Sigmoid colon (tissue), 7 donors: Measurements from ENCODE around the gene AIG1. TPM values are rescaled to one million over a fixed set of nuclear protein-coding genes. Genes with fewer than 3 reads are reported as not detected.

Experiments
- DNase-seq: peaks from one replicate; pipeline ENCODE4 v3.0.0-alpha.2; 2019
- H3K27ac ChIP-seq, 4 donors: fragments of 200-600 bp; sonication (generic); one replicate each; pipeline ENCODE4 v1.5.1; 2016 to 2019; ENCODE audit warnings: mild to moderate bottlenecking in 1 of 4
- H3K27me3 ChIP-seq, 3 donors: fragments of 200-600 bp; sonication (generic); one replicate each; pipeline ENCODE4 v1.5.1; 2019; ENCODE audit warnings: mild to moderate bottlenecking in 1 of 3
- H3K36me3 ChIP-seq, 4 donors: fragments of 200-600 bp; sonication (generic); one replicate each; pipeline ENCODE4 v1.5.1; 2016 to 2019
- H3K4me1 ChIP-seq, 4 donors: fragments of 200-600 bp; sonication (generic); one replicate each; pipeline ENCODE4 v1.5.1; 2017 to 2019
- H3K4me3 ChIP-seq, 4 donors: fragments of 200-600 bp; sonication (generic); one replicate each; pipeline ENCODE4 v1.5.1; 2017 to 2019; ENCODE audit warnings: mild to moderate bottlenecking in 2 of 4, moderate library complexity in 1 of 4
- H3K9me3 ChIP-seq, 4 donors: fragments of 200-600 bp in 3 of 4; sonication (generic) in 3 of 4; one replicate each; pipeline versions ENCODE4 v1.5.1 to v1.6.1; 2013 to 2019
- CTCF ChIP-seq, 4 experiments: fragments of 450-650 bp in 3 of 4; fragments of 200-600 bp in 1 of 4; IDR thresholded peaks; one replicate each; pipeline ENCODE4 v1.5.1; 2016 to 2019; ENCODE audit warnings: antibody characterized with exemption in 4 of 4, mild to moderate bottlenecking in 3 of 4, moderate library complexity in 2 of 4
- EP300 ChIP-seq, 4 donors: sonication (generic); formaldehyde crosslinking; IDR thresholded peaks; one replicate each; pipeline ENCODE4 v1.6.1; 2017; ENCODE audit warnings: antibody characterized with exemption in 4 of 4
- POLR2A ChIP-seq, 2 donors: fragments of 450-650 bp; IDR thresholded peaks; one replicate each; pipeline ENCODE4 v1.6.1; 2016; ENCODE audit warnings: antibody characterized with exemption in 2 of 2, mild to moderate bottlenecking in 2 of 2, moderate library complexity in 2 of 2
- POLR2AphosphoS5 ChIP-seq, 4 donors: sonication (generic); formaldehyde crosslinking; IDR thresholded peaks; one replicate each; pipeline ENCODE4 v1.6.1; 2017; ENCODE audit warnings: antibody characterized with exemption in 4 of 4
- WGBS, 2 donors: extraction: QIAGEN DNeasy Blood & Tissue Kit; methylation state at CpG; one replicate each; pipeline ENCODE4 v1.1.7; 2013; 5-methylcytosine and 5-hydroxymethylcytosine counted together
- intact Hi-C: fragments of 100-400 bp; cut with DNase I; formaldehyde crosslinking; loops from one replicate; pipeline ENCODE4 v1.15.1; 2023
- polyA plus RNA-seq, 3 donors: library from polyadenylated mRNA; stranded (reverse); fragments of 200-250 nt; gene quantifications; one replicate each; pipeline ENCODE4 v1.2.3, GENCODE V29; 2013
- total RNA-seq, 4 donors: library from RNA; depleted of rRNA; stranded (reverse); fragments of >200 nt; gene quantifications; one replicate each; pipeline ENCODE4 v1.1.0, GENCODE V29; 2016
- donor health status: healthy with polysubstance abuse.
- donor health status: Bipolar disorder and iron deficiency.
- donor health status: healthy.

Gene AIG1
- total and polyA plus RNA-seq, 7 donors, result 10.9 to 30.7 (median 20.6) TPM

GRCh38 chr6:143222310-143222709, 161.6 kb downstream of the AIG1 start:
- H3K9me3 ChIP-seq, result no peaks in the 10 kb centered on the region
- no peaks in the 10 kb centered on the region for H3K27me3 ChIP-seq
- no peaks in the 10 kb centered on the region for H3K36me3 ChIP-seq
- H3K4me1 ChIP-seq, result peaks cover 0 to 32% (median 19%) of the 10 kb centered on the region in 4 donors
- no peak for TF ChIP-seq POLR2AphosphoS5 (IDR thresholded peaks at IDR 0.05)
- TF ChIP-seq POLR2A (IDR thresholded peaks at IDR 0.05), result no peak
- H3K4me3 ChIP-seq, result no peak overlapping the region
- WGBS, 2 donors, result 88 to 90% methylated on average over 5 of the region's 5 CpGs
- no peak for DNase-seq
- peak overlapping the region; percentile 2 to 58 (median 46) for H3K27ac ChIP-seq
- intact Hi-C loops, result no loop called here

DNA sequence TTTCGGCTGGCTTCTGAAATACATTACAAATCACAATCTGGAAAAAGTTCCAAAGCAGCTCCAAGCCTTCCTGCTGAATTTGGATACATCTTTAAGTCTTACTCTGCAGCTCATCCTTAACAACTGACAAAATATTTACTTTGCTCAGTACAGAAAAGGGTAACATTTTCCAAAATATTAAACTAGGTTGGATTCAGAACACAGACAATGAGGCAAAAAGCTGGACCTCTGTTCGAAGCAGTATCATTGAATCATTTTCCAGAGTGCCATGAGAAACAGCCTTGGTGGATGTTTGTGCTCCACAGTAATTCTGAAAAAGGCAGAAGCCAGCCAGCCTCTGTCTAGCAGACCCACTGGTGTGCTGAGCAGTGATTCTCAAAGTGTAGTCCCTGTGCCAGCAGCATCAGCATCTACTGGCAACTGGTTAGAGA, 162.1 kb downstream of the AIG1 start:
- Histone ChIP-seq H3K9me3 (no peaks in the 10 kb centered on the region), H3K27me3 (no peaks in the 10 kb centered on the region), H3K36me3 (no peaks in the 10 kb centered on the region), H3K27ac (peak overlapping the region; percentile 2 to 58 (median 46)), H3K4me3 (no peak overlapping the region), H3K4me1 (peaks cover 0 to 32% (median 19%) of the 10 kb centered on the region in 4 donors)
- intact Hi-C loops, result no loop called here
- 75 to 83% methylated on average over 2 of the region's 2 CpGs for WGBS, 2 donors
- DNase-seq, result no peak
- TF ChIP-seq POLR2A (IDR thresholded peaks at IDR 0.05) (no peak), CTCF (IDR thresholded peaks at IDR 0.05) (no peak), POLR2AphosphoS5 (IDR thresholded peaks at IDR 0.05) (no peak), EP300 (IDR thresholded peaks at IDR 0.05) (no peak)

DNA sequence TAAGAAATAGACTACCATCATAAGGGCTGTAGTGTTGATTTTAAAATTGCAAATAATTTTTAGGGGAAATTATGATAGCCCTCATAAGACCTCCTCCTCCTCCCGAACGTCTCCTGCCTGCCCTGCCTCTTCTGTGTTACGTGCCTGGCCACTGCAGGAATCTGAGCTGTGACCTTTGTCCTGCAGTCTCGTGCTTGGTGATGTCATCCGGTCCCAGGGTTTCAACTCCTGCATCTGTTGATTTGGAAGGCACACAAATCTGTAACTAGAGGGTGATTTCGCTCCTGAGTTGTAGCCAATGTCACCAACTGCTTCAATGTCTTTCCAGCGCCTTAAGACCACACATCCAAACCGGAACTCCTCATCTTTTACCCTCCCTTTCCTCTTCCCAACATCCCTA, 163.2 kb downstream of the AIG1 start:
- peaks cover 0 to 32% (median 19%) of the 10 kb centered on the region in 4 donors for H3K4me1 ChIP-seq
- no peak overlapping the region for H3K4me3 ChIP-seq
- H3K36me3 ChIP-seq, result no peaks in the 10 kb centered on the region
- no peaks in the 10 kb centered on the region for H3K27me3 ChIP-seq
- WGBS, 2 donors, result 23 to 71% methylated on average over 8 of the region's 8 CpGs
- no peak for DNase-seq
- no peaks in the 10 kb centered on the region for H3K9me3 ChIP-seq
- TF ChIP-seq EP300 (IDR thresholded peaks at IDR 0.05) (no peak), POLR2A (IDR thresholded peaks at IDR 0.05) (no peak), CTCF (IDR thresholded peaks at IDR 0.05) (no peak), POLR2AphosphoS5 (IDR thresholded peaks at IDR 0.05) (no peak)
- H3K27ac ChIP-seq, result peak overlapping the region in 1 of 4 donors; percentile 52
- intact Hi-C loops, result no loop called here

GRCh38 chr6:143224516-143224915, 163.8 kb downstream of the AIG1 start:
- TF ChIP-seq POLR2AphosphoS5 (IDR thresholded peaks at IDR 0.05) (no peak), POLR2A (IDR thresholded peaks at IDR 0.05) (no peak), CTCF (IDR thresholded peaks at IDR 0.05) (no peak), EP300 (IDR thresholded peaks at IDR 0.05) (no peak)
- peak overlapping the region in 1 of 4 donors; percentile 52 for H3K27ac ChIP-seq

DNA sequence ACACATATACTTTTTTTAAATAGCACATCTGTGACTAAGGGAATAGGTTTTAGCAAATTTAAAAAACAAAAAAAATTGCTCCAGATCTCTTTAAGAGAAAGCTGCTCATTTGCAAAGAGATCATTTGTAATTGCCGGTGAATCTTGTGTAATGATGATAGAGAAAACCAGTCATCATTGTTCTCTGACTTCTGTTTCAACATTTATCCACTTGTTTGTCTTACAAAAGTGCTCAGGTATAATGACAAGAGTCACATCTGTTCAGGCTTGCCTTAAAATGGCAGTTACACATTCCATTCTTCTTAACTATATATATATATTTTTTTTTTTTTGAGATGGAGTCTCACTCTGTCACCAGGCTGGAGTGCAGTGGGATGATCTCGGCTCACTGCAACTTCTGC, 165.2 kb downstream of the AIG1 start:
- Histone ChIP-seq H3K4me1 (peaks cover 0 to 30% (median 19%) of the 10 kb centered on the region in 4 donors), H3K36me3 (no peaks in the 10 kb centered on the region), H3K4me3 (no peak overlapping the region), H3K27me3 (no peaks in the 10 kb centered on the region), H3K27ac (no peak overlapping the region), H3K9me3 (no peaks in the 10 kb centered on the region)
- no peak for DNase-seq
- 96% methylated on average over 2 of the region's 2 CpGs for WGBS, 2 donors
- intact Hi-C loops, result no loop called here
- no peak for TF ChIP-seq POLR2AphosphoS5 (IDR thresholded peaks at IDR 0.05)
- no peak for TF ChIP-seq CTCF (IDR thresholded peaks at IDR 0.05)
- no peak for TF ChIP-seq POLR2A (IDR thresholded peaks at IDR 0.05)
- no peak for TF ChIP-seq EP300 (IDR thresholded peaks at IDR 0.05)

More at GRCh38 chr6:143224516-143224915, 163.8 kb downstream of the AIG1 start:
- intact Hi-C loops, result no loop called here
- no peak for DNase-seq
- no peak overlapping the region for H3K4me3 ChIP-seq
- whole genome bisulfite sequencing, 2 donors, result 86 to 90% methylated on average over 3 of the region's 3 CpGs
- no peaks in the 10 kb centered on the region for H3K27me3 ChIP-seq
- no peaks in the 10 kb centered on the region for H3K9me3 ChIP-seq
- H3K4me1 ChIP-seq, result peaks cover 0 to 32% (median 19%) of the 10 kb centered on the region in 4 donors
- no peaks in the 10 kb centered on the region for H3K36me3 ChIP-seq
